ENCODE results near the gene BRCA2.

Gene BRCA2

GRCh38 chr13:32370805-32371204, 55.5 kb downstream of the BRCA2 start:
- H3K4me3 ChIP-seq (ENCODE audit: low read depth, low read length): no peak overlapping the region
- no peak for TF ChIP-seq CTCF (IDR thresholded peaks at IDR 0.05; ENCODE audit: insufficient read depth, low read length, missing control alignments)
- POLR2A ChIA-PET: no interaction called here
- CTCF ChIA-PET: no interaction called here
- DNase-seq (ENCODE audit: low read depth, low spot score): no peak

- no peak overlapping the region for H3K4me3 ChIP-seq (ENCODE audit: low read depth, low read length)
- DNase-seq (ENCODE audit: low read depth, low spot score): no peak
- ChIA-PET POLR2A (no interaction called here), CTCF (interaction anchor here (1.6 to 2.1 kb wide), 2 partner anchors 32 to 205 kb away, joined by 4 to 5 read pairs; no protein-coding TSS in a partner anchor)
- TF ChIP-seq CTCF (IDR thresholded peaks at IDR 0.05; ENCODE audit: insufficient read depth, low read length, missing control alignments): no peak
Observed at GRCh38 chr13:32376642-32377415, 61.5 kb downstream of the BRCA2 start.

GRCh38 chr13:32378012-32378411, 62.7 kb downstream of the BRCA2 start:
- no peak for DNase-seq (ENCODE audit: low read depth, low spot score)
- H3K4me3 ChIP-seq (ENCODE audit: low read depth, low read length): no peak overlapping the region
- ChIA-PET CTCF (interaction anchor here (0.6 to 1.6 kb wide), 3 partner anchors 31 to 1346 kb away, joined by 3 to 4 read pairs (median 4); no protein-coding TSS in a partner anchor), POLR2A (no interaction called here)
- no peak for TF ChIP-seq CTCF (IDR thresholded peaks at IDR 0.05; ENCODE audit: insufficient read depth, low read length, missing control alignments)

GRCh38 chr13:32381539-32381938, 66.2 kb downstream of the BRCA2 start:
- no peak overlapping the region for H3K4me3 ChIP-seq (ENCODE audit: low read depth, low read length)
- CTCF ChIA-PET: interaction anchor here (1.0 to 5.4 kb wide), 8 partner anchors 9 to 745 kb away, joined by 3 to 61 read pairs (median 4); no protein-coding TSS in a partner anchor
- POLR2A ChIA-PET: no interaction called here
- no peak for DNase-seq (ENCODE audit: low read depth, low spot score)
- peak; percentile 47 for TF ChIP-seq CTCF (IDR thresholded peaks at IDR 0.05; ENCODE audit: insufficient read depth, low read length, missing control alignments)

- ChIA-PET POLR2A (no interaction called here), CTCF (interaction anchor here (5.4 kb wide), 1 partner anchor 198 kb away, joined by 61 read pairs; no protein-coding TSS in a partner anchor)
- no peak for DNase-seq (ENCODE audit: low read depth, low spot score)
- TF ChIP-seq CTCF (IDR thresholded peaks at IDR 0.05; ENCODE audit: insufficient read depth, low read length, missing control alignments): no peak
- H3K4me3 ChIP-seq (ENCODE audit: low read depth, low read length): no peak overlapping the region
Observed at GRCh38 chr13:32383836-32384618, 68.7 kb downstream of the BRCA2 start.

GRCh38 chr13:32384702-32385101, 69.4 kb downstream of the BRCA2 start:
- no peak for TF ChIP-seq CTCF (IDR thresholded peaks at IDR 0.05; ENCODE audit: insufficient read depth, low read length, missing control alignments)
- POLR2A ChIA-PET: no interaction called here
- CTCF ChIA-PET: interaction anchor here (0.6 to 1.3 kb wide), 2 partner anchors 154 to 197 kb away, joined by 3 to 5 read pairs; no protein-coding TSS in a partner anchor
- no peak overlapping the region for H3K4me3 ChIP-seq (ENCODE audit: low read depth, low read length)
- DNase-seq (ENCODE audit: low read depth, low spot score): no peak

Data from AG04449 (cell line).